Omental fat pad (tissue), 4 donors: Measurements from ENCODE around the gene LDLRAD2. TPM values are rescaled to one million over a fixed set of nuclear protein-coding genes. Genes with fewer than 3 reads are reported as not detected.

Experiments used
- ATAC-seq: fragments of 150-250 bp; one replicate; pipeline ENCODE4 v1.9.1; 2016; ENCODE audit warnings: mild to moderate bottlenecking, moderate library complexity; ENCODE audit not compliant: low FRiP score
- DNase-seq: peaks from one replicate; pipeline ENCODE4 v3.0.0-alpha.2; 2019; ENCODE audit warnings: low spot score
- total RNA-seq, 4 donors: library from RNA; depleted of rRNA; stranded (reverse); fragments of >200 nt; gene quantifications; one replicate each; pipeline ENCODE4 v1.1.0, GENCODE V29; 2016
- TF ChIP-seq, protein P1 (sequence below), 3 donors: fragments of 450-650 bp; IDR thresholded peaks; one replicate each; pipeline ENCODE4 v1.5.1; 2016 to 2017; ENCODE audit warnings: antibody characterized with exemption in 3 of 3, mild to moderate bottlenecking in 3 of 3, moderate library complexity in 2 of 3

LDLRAD2 gene
- total RNA-seq, 4 donors from 2014 or later, result not detected

- DNase-seq (no peak), ATAC-seq (no peak)
- TF ChIP-seq, protein P1, sequence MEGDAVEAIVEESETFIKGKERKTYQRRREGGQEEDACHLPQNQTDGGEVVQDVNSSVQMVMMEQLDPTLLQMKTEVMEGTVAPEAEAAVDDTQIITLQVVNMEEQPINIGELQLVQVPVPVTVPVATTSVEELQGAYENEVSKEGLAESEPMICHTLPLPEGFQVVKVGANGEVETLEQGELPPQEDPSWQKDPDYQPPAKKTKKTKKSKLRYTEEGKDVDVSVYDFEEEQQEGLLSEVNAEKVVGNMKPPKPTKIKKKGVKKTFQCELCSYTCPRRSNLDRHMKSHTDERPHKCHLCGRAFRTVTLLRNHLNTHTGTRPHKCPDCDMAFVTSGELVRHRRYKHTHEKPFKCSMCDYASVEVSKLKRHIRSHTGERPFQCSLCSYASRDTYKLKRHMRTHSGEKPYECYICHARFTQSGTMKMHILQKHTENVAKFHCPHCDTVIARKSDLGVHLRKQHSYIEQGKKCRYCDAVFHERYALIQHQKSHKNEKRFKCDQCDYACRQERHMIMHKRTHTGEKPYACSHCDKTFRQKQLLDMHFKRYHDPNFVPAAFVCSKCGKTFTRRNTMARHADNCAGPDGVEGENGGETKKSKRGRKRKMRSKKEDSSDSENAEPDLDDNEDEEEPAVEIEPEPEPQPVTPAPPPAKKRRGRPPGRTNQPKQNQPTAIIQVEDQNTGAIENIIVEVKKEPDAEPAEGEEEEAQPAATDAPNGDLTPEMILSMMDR (IDR thresholded peaks at IDR 0.05), result no peak
Measured at GRCh38 chr1:21857840-21858670, 46.0 kb downstream of the LDLRAD2 start.

GRCh38 chr1:21859669-21860179, 47.7 kb downstream of the LDLRAD2 start:
- DNase-seq (no peak), ATAC-seq (no peak)
- TF ChIP-seq, protein P1 (IDR thresholded peaks at IDR 0.05), result no peak

- DNase-seq (no peak), ATAC-seq (no peak)
- TF ChIP-seq, protein P1 (IDR thresholded peaks at IDR 0.05), result no peak
Measured at GRCh38 chr1:21860971-21861370, 48.9 kb downstream of the LDLRAD2 start.

- TF ChIP-seq, protein P1 (IDR thresholded peaks at IDR 0.05), result no peak
- DNase-seq, result no peak
- no peak for ATAC-seq
Measured at GRCh38 chr1:21861602-21862429, 49.8 kb downstream of the LDLRAD2 start.

DNA sequence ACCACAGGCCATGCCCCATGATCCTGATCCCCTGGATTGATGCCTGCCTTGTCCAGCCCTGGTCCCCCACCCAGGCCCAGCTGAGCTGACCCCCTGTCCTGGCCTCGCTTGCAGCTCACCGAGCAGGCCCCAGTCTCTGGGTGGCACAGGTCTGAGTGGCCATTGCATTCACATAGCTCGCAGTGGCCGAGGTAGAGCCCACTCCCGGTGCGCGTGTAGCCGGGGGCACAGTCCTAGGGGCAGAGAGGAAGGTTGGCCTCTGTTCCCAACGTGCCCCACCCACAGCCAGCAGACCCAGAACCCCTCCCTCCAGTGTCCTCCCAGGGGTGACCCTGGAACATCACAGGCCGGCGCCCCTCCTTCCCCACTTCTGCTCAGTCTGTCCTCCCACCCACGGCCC, 51.9 kb downstream of the LDLRAD2 start:
- TF ChIP-seq, protein P1 (IDR thresholded peaks at IDR 0.05), result no peak
- no peak for ATAC-seq
- DNase-seq, result no peak

DNA sequence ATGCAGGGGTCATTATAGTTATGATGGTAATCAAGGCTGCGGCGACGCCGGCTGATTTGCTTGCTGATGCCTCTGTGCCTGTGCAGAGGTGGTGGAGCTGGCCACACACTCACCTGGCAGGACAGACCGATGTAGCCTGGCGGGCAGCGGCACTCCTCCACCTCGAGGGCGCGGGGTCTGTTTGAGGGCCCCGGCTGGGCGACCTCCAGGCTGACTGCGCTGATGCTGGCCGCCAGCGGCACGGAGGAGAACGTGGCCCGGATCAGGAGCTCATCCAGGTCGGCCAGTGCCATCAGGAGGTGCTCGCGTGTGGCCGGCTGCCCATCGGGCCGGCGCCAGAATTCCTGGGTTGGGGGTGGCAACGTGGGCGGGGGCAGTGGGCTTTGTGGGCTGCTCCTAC, 52.7 kb downstream of the LDLRAD2 start:
- no peak for DNase-seq
- no peak for ATAC-seq
- TF ChIP-seq, protein P1 (IDR thresholded peaks at IDR 0.05), result no peak
